NAMALWA (cell line): Measurements from ENCODE around the gene USP30.
"Not testable (repeated sequence)": the region's sequence is repeated elsewhere in the genome, so short reads cannot be mapped to it uniquely, and the experiment has no call there.

Source experiments
- DNase-seq: peaks from one replicate; pipeline ENCODE4 v3.0.0-alpha.2; 2015; ENCODE audit warnings: low spot score

Gene USP30, protein sequence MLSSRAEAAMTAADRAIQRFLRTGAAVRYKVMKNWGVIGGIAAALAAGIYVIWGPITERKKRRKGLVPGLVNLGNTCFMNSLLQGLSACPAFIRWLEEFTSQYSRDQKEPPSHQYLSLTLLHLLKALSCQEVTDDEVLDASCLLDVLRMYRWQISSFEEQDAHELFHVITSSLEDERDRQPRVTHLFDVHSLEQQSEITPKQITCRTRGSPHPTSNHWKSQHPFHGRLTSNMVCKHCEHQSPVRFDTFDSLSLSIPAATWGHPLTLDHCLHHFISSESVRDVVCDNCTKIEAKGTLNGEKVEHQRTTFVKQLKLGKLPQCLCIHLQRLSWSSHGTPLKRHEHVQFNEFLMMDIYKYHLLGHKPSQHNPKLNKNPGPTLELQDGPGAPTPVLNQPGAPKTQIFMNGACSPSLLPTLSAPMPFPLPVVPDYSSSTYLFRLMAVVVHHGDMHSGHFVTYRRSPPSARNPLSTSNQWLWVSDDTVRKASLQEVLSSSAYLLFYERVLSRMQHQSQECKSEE

DNA sequence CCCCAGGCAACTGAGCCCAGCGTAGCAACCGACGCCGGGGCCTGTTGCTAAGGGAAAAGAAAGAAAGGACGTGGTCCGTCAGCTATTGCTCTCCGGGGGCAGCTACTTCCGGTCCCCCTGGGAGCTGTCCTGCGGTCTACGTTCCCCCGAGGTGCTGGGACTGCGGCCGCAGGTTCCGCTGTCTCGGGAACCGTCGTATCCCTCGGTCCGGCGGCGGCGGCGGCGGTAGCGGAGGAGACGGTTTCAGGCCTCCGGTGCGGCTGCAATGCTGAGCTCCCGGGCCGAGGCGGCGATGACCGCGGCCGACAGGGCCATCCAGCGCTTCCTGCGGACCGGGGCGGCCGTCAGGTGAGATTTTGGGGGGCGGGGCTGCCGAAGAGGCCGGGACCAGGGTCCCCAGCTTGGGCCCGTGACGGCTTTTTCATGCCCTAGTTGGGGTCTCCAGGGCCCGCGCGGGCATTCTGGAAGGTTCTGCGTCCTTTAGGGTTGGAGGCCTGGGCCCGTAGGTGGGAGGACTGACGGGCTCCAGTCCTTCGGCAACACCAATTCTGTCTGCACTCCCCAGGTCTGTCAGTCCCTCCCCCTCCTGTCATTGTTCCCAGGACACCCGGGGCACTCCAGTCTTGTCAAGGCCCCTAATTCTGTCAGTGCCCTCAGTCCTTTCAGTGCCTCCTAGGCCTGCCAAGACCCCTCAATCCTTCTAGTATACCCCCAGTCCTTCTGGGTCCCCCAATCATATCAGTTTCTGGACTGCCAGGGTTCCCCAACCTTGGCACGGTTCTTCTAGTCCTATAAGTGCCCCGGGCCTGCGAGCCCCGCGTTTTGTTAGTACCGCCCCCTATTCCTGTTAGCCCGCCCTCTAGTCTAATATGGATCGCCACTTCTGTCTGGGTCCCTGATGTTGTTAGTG lies at the start of gene USP30:
USP30 (plus strand) TSS at position 163 of the 910 bp plus-strand sequence; CDS start at position 266, 103 bp downstream.
- DNase-seq, result peak; percentile 90

DNA sequence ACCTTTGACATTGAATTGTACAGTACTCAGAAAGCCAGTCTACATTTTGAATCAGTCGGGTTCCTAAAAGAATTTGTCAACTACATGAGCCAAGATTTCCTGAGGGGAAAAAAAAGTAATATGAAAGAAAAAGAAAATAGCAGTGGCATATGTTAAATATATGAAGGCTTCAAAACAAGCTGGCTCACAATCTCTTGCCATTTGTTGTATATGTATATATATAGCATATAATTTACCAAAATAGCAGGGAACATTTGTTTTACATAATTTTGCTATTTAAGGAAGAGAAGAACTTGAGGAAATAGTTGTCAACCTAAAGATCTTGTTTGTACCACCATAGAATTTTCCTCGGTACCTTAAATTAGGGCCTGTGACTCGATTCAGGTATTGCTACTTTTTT lies 48.4 kb upstream of the USP30 start:
- DNase-seq, result no peak

DNA sequence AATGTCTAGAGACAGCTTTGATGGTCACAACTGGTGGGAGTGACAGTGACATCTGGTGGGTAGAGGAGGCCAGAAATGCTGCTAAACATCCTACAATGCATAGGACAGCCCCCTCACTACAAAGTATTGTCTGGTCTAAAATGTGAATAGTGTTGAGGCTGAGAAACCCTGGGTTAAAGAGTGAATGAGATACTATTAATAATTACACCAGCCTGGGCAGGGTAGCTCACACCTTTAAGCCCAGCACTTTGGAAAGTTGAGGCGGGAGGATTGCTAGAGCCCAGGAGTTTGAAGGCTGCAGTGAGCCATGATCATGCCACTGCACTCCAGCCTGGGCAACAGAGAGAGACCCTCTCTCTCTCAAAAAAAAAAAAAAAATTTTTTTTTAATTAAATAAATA lies 42.6 kb upstream of the USP30 start:
- DNase-seq, result peak; percentile 4

DNA sequence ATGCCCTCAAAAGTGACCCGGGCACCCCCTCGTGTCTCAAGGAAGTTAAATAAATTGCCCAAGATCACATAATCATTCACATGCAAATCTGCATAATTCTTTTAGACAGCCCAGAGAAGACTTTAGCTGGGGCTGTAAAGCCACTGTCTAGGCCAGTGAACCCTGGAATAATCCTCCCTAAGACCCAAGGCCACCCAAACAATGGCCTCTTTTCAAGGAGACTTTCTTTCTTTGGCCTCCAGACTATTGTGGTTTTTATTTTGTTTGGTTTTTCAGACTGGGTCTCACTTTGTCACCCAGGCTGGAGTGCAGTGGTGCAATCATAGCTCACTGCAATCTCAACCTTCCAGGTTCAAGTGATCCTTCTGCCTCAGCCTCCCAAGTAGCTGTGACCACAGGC lies 42.1 kb upstream of the USP30 start:
- no peak for DNase-seq

DNA sequence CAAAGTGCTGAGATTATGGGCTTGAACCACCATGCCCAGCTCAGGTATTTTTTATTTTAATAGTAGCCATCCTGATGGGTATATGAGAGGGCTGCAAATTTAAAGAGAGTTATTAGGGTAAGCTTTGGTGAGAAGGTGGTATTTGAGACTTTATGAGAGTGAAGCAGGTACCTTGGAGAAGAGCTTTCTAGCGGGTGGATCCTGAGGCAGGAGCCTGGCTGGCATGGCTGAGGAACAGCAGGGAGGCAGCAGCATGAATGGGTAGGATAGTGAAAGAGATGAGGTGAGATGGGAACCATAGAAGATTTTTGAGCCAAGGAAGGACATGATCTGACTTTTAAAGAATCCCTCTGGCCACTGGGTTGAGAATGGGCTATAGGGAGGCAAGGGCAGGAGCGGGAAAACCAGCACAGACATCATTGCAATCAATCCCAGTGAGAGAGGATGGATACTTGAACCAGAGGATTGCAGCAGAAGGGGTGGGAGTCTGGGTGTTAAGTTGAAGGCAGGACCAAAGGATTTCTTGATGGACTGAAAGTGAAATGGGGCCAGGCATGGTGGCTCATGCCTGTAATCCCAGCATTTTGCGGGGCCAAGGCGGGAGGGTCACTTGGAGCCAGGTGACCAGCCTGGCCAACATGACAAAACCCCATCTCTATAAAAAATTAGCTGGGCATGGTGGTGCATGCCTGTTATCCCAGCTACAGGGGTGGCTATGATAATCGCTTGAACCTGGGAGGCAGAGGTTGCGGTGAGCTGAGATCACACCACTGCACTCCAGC lies 37.2 kb upstream of the USP30 start:
- DNase-seq, result no peak

DNA sequence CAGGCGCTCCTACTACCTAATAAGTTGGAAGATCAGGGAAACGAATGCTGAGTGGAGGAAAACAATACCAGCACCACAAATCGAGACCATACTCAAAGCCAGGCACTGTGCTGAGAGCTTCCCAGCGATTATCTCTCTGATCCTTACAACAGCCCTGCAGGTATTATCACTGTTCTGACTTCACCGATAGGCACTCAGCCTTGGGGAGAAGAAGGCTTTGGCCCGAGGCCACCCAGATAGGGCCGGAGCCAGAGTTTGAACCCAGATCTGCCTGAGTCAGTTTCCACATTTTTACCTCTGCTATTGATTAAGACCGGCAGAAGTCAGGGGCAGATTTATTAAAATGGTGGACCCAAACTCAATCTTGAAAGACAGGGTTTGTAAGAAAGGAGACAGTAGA lies 36.4 kb upstream of the USP30 start:
- DNase-seq, result no peak

DNA sequence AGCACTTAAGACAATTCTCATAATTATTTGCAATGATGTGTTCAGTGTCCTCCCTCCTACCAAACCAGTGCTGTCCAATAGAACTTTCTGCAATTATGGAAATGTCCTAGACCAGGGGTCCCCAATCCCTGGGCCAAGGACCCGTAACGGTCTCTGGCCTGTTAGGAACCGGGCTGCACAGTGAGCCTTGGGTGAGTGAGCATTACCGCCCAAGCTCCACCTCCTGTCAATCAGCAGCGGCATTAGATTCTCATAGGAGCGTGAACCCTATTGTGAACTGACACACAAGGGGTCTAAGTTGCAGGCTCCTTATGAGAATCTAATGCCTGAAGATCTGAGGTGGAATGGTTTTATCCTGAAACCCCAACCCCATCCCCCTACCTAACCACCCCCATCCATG lies 35.4 kb upstream of the USP30 start:
- no peak for DNase-seq

DNA sequence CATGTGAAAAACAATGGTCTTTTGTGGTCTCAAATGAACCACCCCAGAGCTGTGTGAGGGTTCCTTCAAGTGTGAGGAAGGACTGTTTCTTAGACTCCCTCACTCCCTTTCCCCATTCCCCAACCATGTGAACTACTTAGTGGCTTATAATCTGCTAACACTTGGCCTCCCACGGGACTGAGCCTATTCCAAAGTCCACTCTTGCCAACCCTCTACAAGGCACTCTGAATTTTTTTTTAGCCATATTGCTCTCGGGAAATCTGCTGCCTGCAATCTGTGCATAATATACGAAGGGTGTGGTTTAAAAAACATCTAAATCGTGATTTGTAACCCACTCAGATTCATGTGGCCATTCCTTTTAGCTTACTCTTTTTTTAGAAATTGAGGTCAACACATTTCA lies 34.1 kb upstream of the USP30 start:
- no peak for DNase-seq

DNA sequence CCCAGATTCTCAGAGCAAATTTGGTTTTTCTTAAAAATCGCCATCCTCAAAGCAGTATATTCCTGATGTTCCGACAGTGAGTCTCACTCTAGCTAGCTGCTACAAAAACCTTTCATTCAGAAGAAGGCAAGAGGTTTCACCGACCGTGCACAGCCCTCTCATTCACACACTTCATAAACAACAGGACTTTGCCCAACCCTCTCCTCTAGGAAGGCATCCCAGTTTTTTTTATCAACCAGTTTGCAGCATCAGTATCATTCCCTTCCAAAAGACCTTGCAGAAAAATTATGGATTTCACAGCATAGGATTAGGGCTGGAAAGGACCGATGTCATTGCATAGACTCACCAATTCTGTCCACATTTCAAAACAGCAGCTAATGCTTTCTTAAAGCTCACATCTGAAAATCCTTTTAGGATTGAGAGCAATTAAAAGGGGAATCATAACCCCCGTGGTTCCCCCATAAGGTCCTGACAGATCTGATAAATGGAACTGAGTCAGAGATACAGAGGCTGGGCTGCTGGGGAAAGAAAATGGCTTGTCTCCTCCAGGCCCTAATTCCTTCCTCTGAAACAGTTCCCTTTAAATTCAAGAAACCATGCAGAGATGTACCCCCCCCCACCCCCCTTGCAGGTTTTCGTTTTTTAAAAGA lies 32.1 kb upstream of the USP30 start:
- no peak for DNase-seq

DNA sequence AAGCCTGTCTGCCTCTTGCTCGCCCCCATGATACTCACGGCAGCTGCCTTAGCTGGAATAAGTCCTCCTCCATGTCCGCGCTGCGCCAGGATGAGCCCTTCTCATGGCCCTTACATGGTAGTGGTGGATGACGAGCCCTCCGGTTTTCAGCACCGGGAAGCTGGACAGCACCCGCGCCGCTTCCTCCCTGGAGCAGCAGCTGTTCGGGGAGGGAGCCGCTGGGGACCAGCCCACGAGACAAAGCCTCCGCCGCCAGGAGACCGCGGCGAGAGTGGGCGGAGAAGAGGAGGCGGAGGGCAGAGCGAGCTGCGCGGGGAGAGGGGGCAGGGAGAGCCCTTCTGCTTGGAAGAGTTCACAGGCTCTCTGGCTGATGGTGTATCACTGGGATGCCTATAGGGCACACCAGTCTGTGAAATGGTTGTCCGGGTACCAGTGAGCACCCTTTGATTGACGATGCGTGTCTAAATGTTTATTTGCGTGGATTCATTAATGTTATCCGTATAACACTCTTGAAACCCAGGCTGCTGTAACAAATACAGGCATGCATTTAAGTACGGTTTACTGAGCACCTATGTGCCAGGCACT lies 31.5 kb upstream of the USP30 start, which contains the start of gene SVOP:
SVOP (minus strand) TSS at position 273 of the 585 bp plus-strand sequence; CDS start at position 73, 200 bp downstream.
- DNase-seq, result no peak

DNA sequence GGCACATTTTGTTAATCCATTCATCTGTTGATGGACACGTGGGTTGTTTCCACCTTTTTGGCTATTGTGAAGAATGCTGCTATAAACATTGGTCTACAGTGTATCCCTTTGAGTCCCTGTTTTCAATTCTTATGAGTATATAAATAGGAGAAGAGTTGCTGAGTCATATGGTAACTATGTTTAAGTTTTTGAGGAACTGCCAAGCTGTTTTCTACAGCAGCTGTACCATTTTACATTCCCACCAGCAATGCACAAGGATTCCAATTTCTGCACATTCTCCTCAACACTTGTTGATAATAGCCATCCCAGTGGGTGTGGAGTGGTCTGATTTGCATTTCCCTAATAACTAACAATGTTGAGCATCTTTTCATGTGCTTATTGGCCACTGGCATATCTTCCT lies 24.6 kb upstream of the USP30 start:
- no peak for DNase-seq

DNA sequence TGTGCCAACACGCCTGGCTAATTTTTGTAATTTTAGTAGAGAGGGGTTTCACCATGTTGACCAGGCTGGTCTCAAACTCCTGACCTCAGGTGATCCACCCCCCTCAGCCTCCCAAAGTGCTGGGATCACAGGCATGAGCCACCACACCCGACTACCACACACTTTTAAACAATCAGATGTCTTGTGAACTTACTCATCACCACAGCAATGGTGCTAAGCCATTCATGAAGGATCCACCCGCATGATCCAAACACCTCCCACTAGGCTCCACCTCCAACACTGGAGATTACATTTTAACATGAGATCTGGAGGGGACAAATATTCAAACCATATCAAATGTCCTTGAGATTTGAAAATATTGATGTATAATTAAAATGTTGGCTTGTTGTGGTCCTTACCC lies 23.8 kb upstream of the USP30 start:
- not testable (repeated sequence) for DNase-seq

DNA sequence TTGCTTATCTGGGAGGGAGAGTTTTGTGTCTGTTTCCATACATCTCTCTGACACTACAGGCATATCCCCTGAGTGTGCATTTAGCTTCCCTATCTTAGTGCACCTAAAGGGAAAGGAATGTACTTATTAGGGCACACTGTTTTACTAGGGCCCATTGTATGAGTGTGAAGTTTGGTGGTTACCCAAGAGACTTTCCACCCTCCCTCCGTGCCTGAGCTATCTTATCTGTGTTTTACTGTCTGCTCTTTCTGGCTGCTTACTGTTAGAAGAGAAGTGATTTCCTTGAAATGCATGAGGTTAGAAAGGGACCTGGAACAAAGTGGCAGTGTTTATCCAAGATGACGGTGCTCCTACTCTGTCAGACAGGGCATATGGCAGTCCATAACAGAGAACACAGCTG lies 23.0 kb upstream of the USP30 start:
- DNase-seq, result no peak

DNA sequence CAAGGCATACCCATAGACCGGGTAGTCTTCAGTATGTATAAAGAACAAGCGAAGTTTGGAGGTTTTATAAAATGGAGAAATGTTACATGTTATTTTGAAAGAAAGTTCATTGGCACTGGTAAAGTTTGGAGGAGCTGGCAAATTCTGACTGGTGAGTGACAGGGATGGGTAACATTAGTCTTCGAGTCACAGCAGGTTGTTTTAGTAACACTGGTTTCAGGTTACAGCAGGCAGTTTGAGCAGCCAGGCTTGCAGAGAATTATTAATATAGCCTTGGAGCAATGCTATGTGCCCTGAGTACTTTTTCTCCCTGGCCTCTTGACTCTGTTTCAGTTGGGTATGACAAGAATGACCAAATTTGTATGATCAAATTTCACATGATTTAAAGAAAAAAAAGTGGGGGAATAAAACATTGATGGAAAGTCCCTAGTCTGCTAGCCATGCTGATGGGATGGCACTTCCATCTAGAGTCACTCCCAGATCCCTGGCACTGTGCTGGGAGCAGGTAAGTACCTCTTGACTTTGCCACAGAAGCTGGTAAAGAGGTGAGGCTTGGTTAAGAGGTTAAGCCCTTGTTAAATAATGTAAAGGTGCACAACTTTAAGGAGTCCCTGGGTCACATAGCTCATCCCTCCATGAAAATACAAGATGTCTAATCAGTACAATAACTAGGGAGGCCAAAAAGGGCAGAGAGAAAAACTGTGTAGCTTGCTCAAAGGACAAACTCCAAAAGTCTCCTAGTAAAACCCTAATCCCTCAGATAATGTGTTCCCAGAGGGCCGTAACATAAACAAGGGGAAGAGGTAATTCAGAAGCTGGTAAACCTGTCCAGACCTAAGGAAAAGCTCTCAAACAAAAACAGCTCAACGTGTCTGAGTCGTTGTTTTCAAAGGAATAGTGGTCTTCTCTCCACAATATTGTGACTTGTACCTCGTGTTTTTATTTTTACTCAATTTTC lies 18.9 kb upstream of the USP30 start:
- no peak for DNase-seq

DNA sequence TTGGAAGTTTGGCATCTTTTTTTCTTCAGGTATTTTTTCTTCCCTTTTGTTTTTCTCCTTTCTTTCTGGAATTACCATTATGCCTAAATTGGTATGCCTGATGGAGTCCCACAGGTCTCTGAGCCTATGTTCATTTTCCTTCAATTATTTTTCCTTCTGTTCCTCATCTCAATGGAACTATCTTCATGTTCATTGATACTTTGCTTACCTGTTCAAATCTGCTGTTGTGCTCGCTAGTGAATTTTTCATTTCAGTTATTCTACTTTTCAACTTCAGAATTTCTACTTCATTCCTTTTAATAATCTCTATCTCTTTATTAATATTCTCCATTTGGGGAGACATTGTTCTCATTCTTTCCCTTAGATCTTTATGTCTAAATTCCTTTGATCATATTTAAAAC lies 15.4 kb upstream of the USP30 start:
- no peak for DNase-seq

DNA sequence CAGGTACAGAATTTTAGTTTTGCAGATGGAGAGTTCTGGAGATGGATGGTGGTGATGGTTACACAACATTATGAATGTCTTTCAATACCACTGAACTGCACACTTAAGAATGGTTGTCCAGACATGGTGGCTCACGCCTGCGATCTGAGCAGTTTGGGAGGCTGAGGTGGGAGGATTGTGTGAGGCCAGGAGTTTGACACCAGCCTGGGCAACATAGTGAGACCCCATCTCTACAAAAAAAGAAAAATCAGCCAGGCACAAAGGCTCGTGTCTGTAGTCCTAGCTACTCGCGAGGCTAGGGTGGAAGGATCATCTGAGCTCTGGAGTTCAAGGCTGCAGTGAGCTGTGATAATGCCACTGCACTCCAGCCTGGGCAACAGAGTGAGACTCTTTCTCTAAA lies 8.1 kb upstream of the USP30 start:
- DNase-seq, result no peak

DNA sequence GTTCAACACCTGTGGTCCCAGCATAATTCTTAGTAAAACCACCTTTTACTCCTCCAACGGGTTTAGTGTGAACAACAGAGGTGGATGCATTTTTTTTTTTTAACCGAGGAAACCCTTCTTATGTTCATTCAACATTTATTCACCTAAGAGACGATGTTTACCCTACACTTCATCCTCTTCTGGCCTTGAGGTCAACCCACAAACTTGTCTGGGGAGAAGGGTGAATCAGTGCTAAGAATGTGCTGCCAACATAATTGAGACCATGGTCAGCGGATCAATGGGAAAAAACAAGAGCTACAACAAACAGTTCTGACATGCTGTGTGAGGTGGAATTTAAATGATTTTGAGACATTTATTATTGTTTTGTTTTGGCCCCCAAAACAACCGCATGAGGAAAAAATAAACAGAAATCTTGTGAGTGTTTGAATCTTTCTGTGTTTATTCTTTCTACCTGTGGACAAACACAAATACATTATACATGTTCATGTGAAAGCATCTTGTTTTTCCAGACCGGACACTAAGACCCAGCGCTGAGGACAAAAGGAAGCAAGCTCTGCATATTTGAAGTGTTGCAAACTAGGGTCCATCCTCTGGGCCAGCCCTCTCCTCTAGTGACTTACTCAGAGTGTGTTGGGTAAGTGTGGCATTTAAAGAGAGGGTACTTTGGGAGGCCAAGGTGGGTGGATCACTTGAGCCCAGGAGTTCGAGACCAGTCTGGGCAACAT lies 5.1 kb upstream of the USP30 start:
- no peak for DNase-seq

DNA sequence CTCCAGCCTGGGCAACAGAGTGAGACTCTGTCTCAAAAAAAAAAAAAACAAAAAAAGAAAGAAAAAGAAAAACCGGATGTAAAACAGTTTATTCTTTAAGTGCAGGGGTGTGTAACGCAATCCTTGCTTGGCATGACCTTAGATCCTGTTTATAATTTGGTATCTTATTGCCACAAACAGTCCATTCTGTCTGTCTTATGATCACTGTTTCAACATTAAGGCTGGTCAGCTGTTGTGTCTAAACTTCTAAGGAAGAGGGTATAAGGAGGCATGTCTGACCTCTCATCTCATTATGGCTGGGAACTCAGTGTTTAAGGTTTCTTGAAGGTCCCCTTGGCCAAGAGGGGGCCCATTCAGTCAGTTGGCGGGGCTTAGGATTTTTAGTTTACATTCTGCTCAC lies 3.7 kb upstream of the USP30 start:
- DNase-seq, result not testable (repeated sequence)

DNA sequence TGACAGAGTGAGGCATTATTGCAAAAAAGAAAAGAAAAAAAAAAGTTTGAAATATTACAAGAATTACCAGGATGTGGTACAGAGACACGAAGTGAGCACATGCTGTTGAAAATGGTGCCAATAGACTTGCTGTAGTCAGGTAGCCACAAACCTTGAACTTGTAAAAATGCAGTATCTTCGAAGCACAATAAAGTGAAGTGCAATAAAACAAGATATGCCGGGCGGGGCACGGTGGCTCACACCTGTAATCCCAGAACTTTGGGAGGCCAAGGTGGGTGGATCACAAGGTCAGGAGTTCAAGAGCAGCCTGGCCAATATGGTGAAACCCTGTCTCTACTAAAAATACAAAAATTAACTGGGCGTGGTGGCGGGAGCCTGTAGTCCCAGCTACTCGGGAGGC lies 2.6 kb upstream of the USP30 start:
- DNase-seq, result not testable (repeated sequence)
